Gastroesophageal sphincter (tissue), 4 donors: ENCODE measurements around the gene GOLGA6L2. TPM values are rescaled to one million over a fixed set of nuclear protein-coding genes. Genes with fewer than 3 reads are reported as not detected.
"Not testable (repeated sequence)": the region's sequence is repeated elsewhere in the genome, so short reads cannot be mapped to it uniquely, and the experiment has no call there.

ENCODE experiments used
- ATAC-seq: fragments of 150-250 bp; one replicate; pipeline ENCODE4 v1.9.1; 2016; ENCODE audit warnings: mild to moderate bottlenecking, moderate library complexity
- H3K27ac ChIP-seq, 4 donors: fragments of 200-600 bp; sonication (generic) in 3 of 4; 1 replicate in 3 of 4; 2 replicates in 1 of 4; pipeline ENCODE4 v1.5.1; 2016 to 2019
- H3K27me3 ChIP-seq: fragments of 200-600 bp; sonication (generic); one replicate; pipeline ENCODE4 v1.5.1; 2019
- H3K36me3 ChIP-seq, 2 donors: fragments of 200-600 bp; sonication (generic); one replicate each; pipeline ENCODE4 v1.5.1; 2019; ENCODE audit warnings: control low read depth in 1 of 2
- H3K4me1 ChIP-seq, 3 donors: fragments of 200-600 bp; sonication (generic); 1 replicate in 2 of 3; 2 replicates in 1 of 3; pipeline ENCODE4 v1.5.1; 2016 to 2019; ENCODE audit warnings: control low read depth in 2 of 3
- H3K4me3 ChIP-seq, 2 donors: fragments of 200-600 bp; sonication (generic); one replicate each; pipeline ENCODE4 v1.5.1; 2019; ENCODE audit warnings: mild to moderate bottlenecking in 1 of 2, moderate library complexity in 1 of 2
- H3K9me3 ChIP-seq, 3 donors: fragments of 200-600 bp; sonication (generic); one replicate each; pipeline ENCODE4 v1.5.1; 2017 to 2019; ENCODE audit warnings: control low read depth in 2 of 3
- CTCF ChIP-seq, 4 experiments: fragments of 200-600 bp in 2 of 4; fragments of 450-650 bp in 2 of 4; sonication (generic) in 1 of 4; IDR thresholded peaks; one replicate each; pipeline ENCODE4 v1.5.1; 2017 to 2019; ENCODE audit warnings: antibody characterized with exemption in 4 of 4, mild to moderate bottlenecking in 2 of 4, moderate library complexity in 2 of 4
- EP300 ChIP-seq: sonication (generic); formaldehyde crosslinking; IDR thresholded peaks from one replicate; pipeline ENCODE4 v1.6.1; 2017; ENCODE audit warnings: antibody characterized with exemption, mild to moderate bottlenecking
- POLR2A ChIP-seq, 2 donors: fragments of 450-650 bp; IDR thresholded peaks; one replicate each; pipeline ENCODE4 v1.6.1; 2017; ENCODE audit warnings: antibody characterized with exemption in 2 of 2, mild to moderate bottlenecking in 2 of 2, moderate library complexity in 1 of 2
- POLR2AphosphoS5 ChIP-seq: sonication (generic); formaldehyde crosslinking; IDR thresholded peaks from one replicate; pipeline ENCODE4 v1.6.1; 2017; ENCODE audit warnings: antibody characterized with exemption
- WGBS, 2 donors: methylation state at CpG; one replicate each; pipeline ENCODE4 v1.1.5; 2018; ENCODE audit warnings: low coverage in 1 of 2; 5-methylcytosine and 5-hydroxymethylcytosine counted together
- total RNA-seq, 4 donors: library from RNA; depleted of rRNA; stranded (reverse); fragments of >200 nt; gene quantifications; one replicate each; pipeline ENCODE4 v1.1.0, GENCODE V29; 2016

The GOLGA6L2 gene
- total RNA-seq, 4 donors from 2014 or later = 0.19 TPM; not detected in 3

- H3K27me3 ChIP-seq = no peaks in the 10 kb centered on the region
- no peaks in the 10 kb centered on the region for H3K4me1 ChIP-seq
- no peak overlapping the region for H3K27ac ChIP-seq
- peaks cover 0 to 18% (median 0%) of the 10 kb centered on the region in 3 donors for H3K9me3 ChIP-seq
- no peak for ATAC-seq
- 44 to 92% methylated on average over 3 to 4 of the region's 4 CpGs for WGBS, 2 donors
- H3K4me3 ChIP-seq = no peak overlapping the region
- TF ChIP-seq POLR2AphosphoS5 (peak; percentile 43), CTCF (IDR thresholded peaks at IDR 0.05) (no peak), POLR2A (IDR thresholded peaks at IDR 0.05) (peak in 1 of 2 donors; percentile 17), EP300 (no peak)
- no peaks in the 10 kb centered on the region for H3K36me3 ChIP-seq
Measured at GRCh38 chr15:23403550-23403949, 43.5 kb downstream of the GOLGA6L2 start.

GRCh38 chr15:23402544-23402943 is 44.5 kb downstream of the GOLGA6L2 start:
- no peak for ATAC-seq
- H3K4me3 ChIP-seq = no peak overlapping the region
- H3K36me3 ChIP-seq = no peaks in the 10 kb centered on the region
- peaks cover 6% of the 10 kb centered on the region for H3K27me3 ChIP-seq
- no peak overlapping the region for H3K27ac ChIP-seq
- H3K4me1 ChIP-seq = no peaks in the 10 kb centered on the region
- H3K9me3 ChIP-seq = peaks cover 0 to 18% (median 0%) of the 10 kb centered on the region in 3 donors
- WGBS, 2 donors = 83% methylated on average over 2 of the region's 5 CpGs; no CpG with 5 or more reads in 1 of the 2 donors
- TF ChIP-seq POLR2A (IDR thresholded peaks at IDR 0.05) (no peak), POLR2AphosphoS5 (no peak), CTCF (IDR thresholded peaks at IDR 0.05) (no peak), EP300 (no peak)

GRCh38 chr15:23402140-23402539 is 44.9 kb downstream of the GOLGA6L2 start:
- no peaks in the 10 kb centered on the region for H3K4me1 ChIP-seq
- WGBS, 2 donors = 62 to 64% methylated on average over 2 of the region's 2 CpGs
- H3K9me3 ChIP-seq = peaks cover 0 to 15% (median 0%) of the 10 kb centered on the region in 3 donors

GRCh38 chr15:23401627-23402026 is 45.4 kb downstream of the GOLGA6L2 start:
- WGBS, 2 donors = 55 to 60% methylated on average over 1 to 2 of the region's 8 CpGs
- ATAC-seq = no peak
- no peak overlapping the region for H3K4me3 ChIP-seq
- no peaks in the 10 kb centered on the region for H3K36me3 ChIP-seq
- H3K27me3 ChIP-seq = peaks cover 12% of the 10 kb centered on the region
- H3K4me1 ChIP-seq = no peaks in the 10 kb centered on the region
- H3K9me3 ChIP-seq = peaks cover 0 to 12% (median 0%) of the 10 kb centered on the region in 3 donors
- no peak for TF ChIP-seq POLR2AphosphoS5
- TF ChIP-seq CTCF (IDR thresholded peaks at IDR 0.05) = no peak
- TF ChIP-seq EP300 = no peak
- no peak for TF ChIP-seq POLR2A (IDR thresholded peaks at IDR 0.05)
- no peak overlapping the region for H3K27ac ChIP-seq

More at GRCh38 chr15:23402140-23402539, 44.9 kb downstream of the GOLGA6L2 start:
- Histone ChIP-seq H3K27me3 (peaks cover 7% of the 10 kb centered on the region), H3K36me3 (no peaks in the 10 kb centered on the region), H3K27ac (no peak overlapping the region), H3K4me3 (no peak overlapping the region)
- ATAC-seq = no peak
- TF ChIP-seq POLR2AphosphoS5 (no peak), CTCF (IDR thresholded peaks at IDR 0.05) (no peak), POLR2A (IDR thresholded peaks at IDR 0.05) (no peak), EP300 (no peak)

- H3K4me1 ChIP-seq, H3K9me3 ChIP-seq, H3K4me3 ChIP-seq, H3K27ac ChIP-seq, H3K36me3 ChIP-seq, ATAC-seq: not testable (repeated sequence)
- peaks cover 15% of the 10 kb centered on the region for H3K27me3 ChIP-seq
- WGBS, 2 donors = 58 to 67% methylated on average over 1 to 4 of the region's 5 CpGs
Measured at GRCh38 chr15:23399207-23399606, 47.8 kb downstream of the GOLGA6L2 start.

- H3K4me1 ChIP-seq, ATAC-seq, H3K27ac ChIP-seq, H3K4me3 ChIP-seq, H3K9me3 ChIP-seq, H3K36me3 ChIP-seq: not testable (repeated sequence)
- 88 to 100% methylated on average over 2 of the region's 4 CpGs for WGBS, 2 donors
- peaks cover 15% of the 10 kb centered on the region for H3K27me3 ChIP-seq
Measured at GRCh38 chr15:23398357-23398756, 48.7 kb downstream of the GOLGA6L2 start.
